Psoas muscle (tissue), 8 donors: ENCODE results near the gene PPP2R2D. TPM values are rescaled to one million over a fixed set of nuclear protein-coding genes. Genes with fewer than 3 reads are reported as not detected.

Experiments
- ATAC-seq, 4 donors: fragments of 200-7000 bp; cut with Tn5 transposase; one replicate each; pipeline ENCODE4 v1.9.1; 2020; ENCODE audit warnings: moderate library complexity in 3 of 4, mild to moderate bottlenecking in 2 of 4
- DNase-seq, 2 donors: peaks; one replicate each; pipeline ENCODE4 v3.0.0-alpha.2; 2020
- H3K27ac ChIP-seq: fragments of 200-600 bp; one replicate; pipeline ENCODE4 v1.8.0; 2022
- H3K27me3 ChIP-seq, 3 donors: fragments of 200-600 bp in 1 of 3; one replicate each; pipeline versions ENCODE4 v1.6.1 to v1.8.0; 2013 to 2022; ENCODE audit warnings: low read length in 2 of 3, mild to moderate bottlenecking in 2 of 3, moderate library complexity in 1 of 3; ENCODE audit not compliant: insufficient read depth in 3 of 3
- H3K36me3 ChIP-seq, 2 donors: fragments of 200-600 bp in 1 of 2; one replicate each; pipeline versions ENCODE4 v1.6.1 to v1.8.0; 2013 to 2022; ENCODE audit warnings: low read depth in 1 of 2, mild to moderate bottlenecking in 1 of 2, moderate library complexity in 1 of 2; ENCODE audit not compliant: insufficient read depth in 1 of 2
- H3K4me1 ChIP-seq: fragments of 200-600 bp; one replicate; pipeline ENCODE4 v1.8.0; 2022
- H3K4me3 ChIP-seq: fragments of 200-600 bp; one replicate; pipeline ENCODE4 v1.8.0; 2022; ENCODE audit warnings: mild to moderate bottlenecking
- H3K9me3 ChIP-seq: fragments of 200-600 bp; one replicate; pipeline ENCODE4 v1.8.0; 2022
- CTCF ChIP-seq: fragments of 200-600 bp; IDR thresholded peaks from one replicate; pipeline ENCODE4 v1.8.0; 2022; ENCODE audit warnings: antibody characterized with exemption
- WGBS, 3 donors: extraction: QIAGEN DNeasy Blood & Tissue Kit; methylation state at CpG; one replicate each; pipeline versions ENCODE4 v1.1.6 to v1.1.7; 2013; 5-methylcytosine and 5-hydroxymethylcytosine counted together
- intact Hi-C, 2 donors: fragments of 100-400 bp; cut with DNase I; formaldehyde crosslinking; loops; one replicate each; pipeline versions ENCODE4 v1.11.0 to v1.14.2; 2022
- polyA plus RNA-seq, 3 donors: library from polyadenylated mRNA; stranded (reverse); fragments of 200-250 nt; gene quantifications; one replicate each; pipeline ENCODE4 v1.2.3, GENCODE V29; 2013
- total RNA-seq, 4 donors: library from RNA; stranded (reverse); fragmentation: NEBNext Ultra II Directional in 2 of 4; extraction: Animal tissue kit (Norgen Biotek cat#: 25700) in 2 of 4; gene quantifications; one replicate each; pipeline versions ENCODE4 v1.2.1 to v1.2.4, GENCODE V29; 2021 to 2023
- donor health status: healthy with polysubstance abuse.
- donor health status: DM: no; HTN: no; CAD: no; lungs with moderate emphysema.
- donor health status: Bipolar disorder and iron deficiency.
- donor health status: healthy.
- donor health status: DM: yes; HTN: yes; CAD: no.
- donor health status: DM: no; HTN: no; CAD: no.
- donor health status: DM: no; HTN: no; CAD: no.
- donor health status: DM: yes; HTN: yes; CAD: no.

PPP2R2D gene
- total and polyA plus RNA-seq, 7 donors: 19.2 to 47.4 (median 25.7) TPM

- DNase-seq (peak in 1 of 2 donors; percentile 68), ATAC-seq (peak; percentile 75 to 87 (median 82))
- Histone ChIP-seq H3K27ac (peak overlapping the region; percentile 72), H3K36me3 (peaks cover 0 to 22% of the 10 kb centered on the region in 2 donors), H3K4me3 (no peak overlapping the region), H3K27me3 (no peaks in the 10 kb centered on the region), H3K9me3 (no peaks in the 10 kb centered on the region), H3K4me1 (peaks cover 46% of the 10 kb centered on the region)
- TF ChIP-seq CTCF: no peak
- intact Hi-C loops: no loop called here
- 43 to 51% (median 46%) methylated on average over 13 of the region's 13 CpGs for WGBS, 3 donors
These were observed 31.2 kb downstream of the PPP2R2D start for GRCh38 chr10:131931981-131932380.

- Histone ChIP-seq H3K27ac (peak overlapping the region; percentile 48), H3K4me1 (peaks cover 42% of the 10 kb centered on the region), H3K9me3 (no peaks in the 10 kb centered on the region), H3K27me3 (no peaks in the 10 kb centered on the region), H3K4me3 (peak overlapping the region; percentile 16), H3K36me3 (peaks cover 0 to 34% of the 10 kb centered on the region in 2 donors)
- no peak for DNase-seq
- TF ChIP-seq CTCF: no peak
- intact Hi-C loops: no loop called here
- WGBS, 3 donors: 65 to 84% (median 71%) methylated on average over 18 of the region's 18 CpGs
- peak in 2 of 4 donors; percentile 21 to 22 for ATAC-seq
These were observed 32.3 kb downstream of the PPP2R2D start for GRCh38 chr10:131933016-131933695.

DNA sequence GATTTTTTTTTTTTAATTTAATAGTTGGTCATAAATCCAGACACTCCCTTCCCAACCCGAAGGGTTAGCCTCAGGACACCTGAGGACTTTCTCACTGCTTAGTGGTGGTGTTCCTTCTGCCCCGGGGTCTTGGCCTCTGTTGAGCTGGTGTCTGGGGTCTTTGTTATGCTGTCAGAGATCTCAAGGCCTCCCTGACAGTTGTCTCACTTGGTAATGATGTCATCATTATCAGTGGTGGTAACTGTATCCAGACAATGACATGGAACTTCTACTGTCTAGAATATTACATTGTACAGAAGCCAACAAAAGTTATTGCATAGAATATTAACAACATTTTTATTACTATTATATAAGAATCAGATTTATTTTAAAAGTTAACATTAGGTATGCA is 32.9 kb downstream of the PPP2R2D start:
- Histone ChIP-seq H3K27me3 (no peaks in the 10 kb centered on the region), H3K27ac (peak overlapping the region; percentile 48), H3K4me3 (no peak overlapping the region), H3K36me3 (peaks cover 0 to 39% of the 10 kb centered on the region in 2 donors), H3K4me1 (peaks cover 37% of the 10 kb centered on the region), H3K9me3 (no peaks in the 10 kb centered on the region)
- 79 to 83% (median 80%) methylated on average over 2 of the region's 2 CpGs for WGBS, 3 donors
- intact Hi-C loops: no loop called here
- DNase-seq (no peak), ATAC-seq (peak in 1 of 4 donors; percentile 18)
- no peak for TF ChIP-seq CTCF

- intact Hi-C loops: no loop called here
These were observed 34.0 kb downstream of the PPP2R2D start for GRCh38 chr10:131934769-131935168.

More at GRCh38 chr10:131934769-131935168, 34.0 kb downstream of the PPP2R2D start:
- ATAC-seq (no peak), DNase-seq (no peak)
- no peaks in the 10 kb centered on the region for H3K27me3 ChIP-seq
- peaks cover 35% of the 10 kb centered on the region for H3K4me1 ChIP-seq
- H3K27ac ChIP-seq: no peak overlapping the region
- no peak for TF ChIP-seq CTCF
- no peak overlapping the region for H3K4me3 ChIP-seq
- peaks cover 0 to 46% of the 10 kb centered on the region in 2 donors for H3K36me3 ChIP-seq
- 84 to 89% (median 86%) methylated on average over 8 of the region's 8 CpGs for WGBS, 3 donors
- no peaks in the 10 kb centered on the region for H3K9me3 ChIP-seq
